GM10266 (cell line): ENCODE results near the gene TFPI.

ENCODE experiments used
- DNase-seq: peaks from one replicate; pipeline ENCODE4 v3.0.0; 2012; ENCODE audit errors: extremely low spot score
- CTCF ChIP-seq: IDR thresholded peaks from 2 replicates; pipeline ENCODE4 v1.5.1; 2012; ENCODE audit warnings: mild to moderate bottlenecking, low read depth; ENCODE audit not compliant: control insufficient read depth, insufficient read depth; ENCODE audit errors: missing control alignments

TFPI gene

GRCh38 chr2:187453078-187453641 lies 101.1 kb downstream of the TFPI start:
- peak; percentile 5 for DNase-seq
- TF ChIP-seq CTCF: peak; percentile 31

DNA sequence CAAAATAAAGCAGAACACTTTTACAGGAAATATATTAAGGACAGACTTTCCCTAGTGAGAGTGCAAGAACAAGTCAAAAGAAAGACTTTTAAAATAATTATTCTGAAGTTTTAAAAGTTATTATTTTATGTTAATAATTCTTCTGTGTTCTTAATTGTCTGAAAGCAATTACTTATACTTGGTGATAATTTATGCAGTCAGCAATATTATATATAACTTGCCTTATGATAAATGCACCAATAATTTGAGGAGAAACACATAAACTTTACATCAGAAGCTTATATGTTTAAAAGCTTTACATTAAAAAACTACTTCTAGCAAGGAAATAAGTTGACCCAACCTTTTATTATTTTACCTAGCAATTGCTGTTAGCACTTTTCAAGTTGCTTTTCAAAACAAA lies 102.7 kb downstream of the TFPI start:
- no peak for DNase-seq
- no peak for TF ChIP-seq CTCF

DNA sequence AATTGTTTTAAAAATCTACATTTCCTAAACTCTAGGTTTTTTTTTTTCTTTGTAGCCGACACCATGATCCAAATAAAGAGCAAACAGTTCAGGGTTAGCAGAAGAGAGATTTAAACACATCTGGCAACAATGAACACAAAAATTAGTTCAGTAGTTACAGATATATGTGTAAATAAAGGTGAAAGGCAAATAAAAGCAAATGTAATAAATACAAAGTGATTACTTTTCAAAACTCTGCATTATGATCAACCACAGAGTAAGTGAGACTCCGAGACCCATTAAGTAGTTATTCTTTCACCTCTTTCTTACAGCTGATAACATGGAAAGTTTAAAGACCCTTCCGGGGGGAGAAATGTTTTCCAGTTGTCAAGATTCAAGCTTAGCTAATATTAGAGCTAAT lies 106.9 kb downstream of the TFPI start:
- TF ChIP-seq CTCF: no peak

DNA sequence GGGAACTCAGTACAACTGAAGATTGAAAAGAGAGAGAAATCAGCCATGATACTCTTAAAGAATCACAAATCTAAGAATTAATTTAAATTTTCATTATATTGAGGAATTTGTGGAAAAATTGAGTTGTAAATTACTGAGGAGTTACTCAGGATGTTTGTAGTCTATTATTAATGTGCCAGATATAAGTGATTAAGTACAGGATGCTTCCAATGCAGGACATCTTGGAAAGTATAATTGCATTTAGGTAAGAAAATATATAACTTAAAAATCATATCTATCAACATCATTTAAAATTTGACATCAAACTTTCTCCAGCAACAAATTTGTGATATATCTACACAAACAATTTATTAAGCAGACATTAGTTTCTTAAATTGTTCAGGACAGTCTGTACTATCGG lies 107.5 kb downstream of the TFPI start:
- no peak for DNase-seq
- TF ChIP-seq CTCF: no peak

More for the DNA sequence above, 106.9 kb downstream of the TFPI start:
- no peak for DNase-seq

DNA sequence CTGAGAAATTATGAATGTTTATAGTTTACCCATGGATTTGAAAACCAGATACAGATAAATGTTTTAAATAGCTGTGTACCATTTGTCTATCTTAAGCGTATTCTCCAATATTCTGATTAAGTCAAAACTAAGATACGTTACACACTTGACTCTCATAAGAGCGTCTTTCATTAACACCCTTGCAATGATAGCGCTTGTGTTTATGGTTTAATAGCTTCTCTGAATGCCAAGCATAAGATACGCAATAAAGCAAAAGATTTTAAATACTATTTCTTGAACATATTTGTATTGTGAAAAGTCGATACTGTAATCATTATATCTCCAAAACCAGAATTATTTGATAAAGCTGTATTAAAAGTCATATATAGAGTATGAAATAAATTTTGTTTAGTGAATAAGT lies 109.2 kb downstream of the TFPI start:
- no peak for DNase-seq

DNA sequence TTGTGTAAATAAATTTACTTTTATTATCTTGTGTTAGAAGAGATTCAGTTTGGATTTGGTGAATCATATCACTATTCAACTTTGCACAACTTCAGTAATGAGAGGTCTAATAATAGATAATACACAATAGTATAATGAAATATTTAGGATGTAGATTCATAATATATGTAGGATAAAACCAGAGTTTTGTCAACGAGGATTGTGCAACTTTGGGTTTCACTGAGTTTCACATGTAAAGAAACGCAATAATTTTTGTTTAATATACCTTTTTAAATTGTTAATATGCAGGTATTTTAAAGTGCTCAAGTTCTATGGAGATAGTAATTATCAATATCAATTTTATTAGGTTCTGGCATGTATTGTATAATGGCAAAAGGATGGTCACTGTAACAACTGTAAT lies 111.5 kb downstream of the TFPI start:
- no peak for TF ChIP-seq CTCF
- DNase-seq: no peak

More for the DNA sequence above, 109.2 kb downstream of the TFPI start:
- no peak for TF ChIP-seq CTCF

- DNase-seq: no peak
- TF ChIP-seq CTCF: no peak
Measured at GRCh38 chr2:187442378-187442777, 111.9 kb downstream of the TFPI start.
